GM23338 (cell line): ENCODE results near the gene DERA. TPM values are rescaled to one million over a fixed set of nuclear protein-coding genes. Genes with fewer than 3 reads are reported as not detected.

Source experiments
- ATAC-seq: fragments of 200-7000 bp; cut with Tn5 transposase; 3 replicates; pipeline ENCODE4 v1.9.1; 2020
- DNase-seq: peaks from one replicate; pipeline ENCODE4 v3.0.0-alpha.2; 2015; ENCODE audit warnings: low spot score
- H2AFZ ChIP-seq: fragments of 200-600 bp; sonication (generic); 2 replicates; pipeline ENCODE4 v1.8.0; 2016; ENCODE audit warnings: antibody characterized with exemption, mild to moderate bottlenecking, moderate library complexity
- H3F3A ChIP-seq: fragments of 200-600 bp; sonication (generic); replicated peaks from 2 replicates; pipeline ENCODE4 v1.8.0; 2017; ENCODE audit warnings: antibody characterized with exemption, mixed run types, low read depth
- H3K27ac ChIP-seq: fragments of 200-600 bp; sonication (generic); 2 replicates; pipeline ENCODE4 v1.6.1; 2016; ENCODE audit warnings: low read depth
- H3K27me3 ChIP-seq: fragments of 200-600 bp; sonication (generic); 2 replicates; pipeline ENCODE4 v1.8.0; 2016; ENCODE audit warnings: mild to moderate bottlenecking, mixed run types, moderate library complexity; ENCODE audit not compliant: insufficient read depth
- H3K36me3 ChIP-seq: fragments of 200-600 bp; sonication (generic); 2 replicates; pipeline ENCODE4 v1.8.0; 2016; ENCODE audit warnings: mild to moderate bottlenecking; ENCODE audit not compliant: insufficient read depth
- H3K4me1 ChIP-seq: fragments of 200-600 bp; sonication (generic); 2 replicates; pipeline ENCODE4 v1.8.0; 2016; ENCODE audit warnings: mild to moderate bottlenecking, moderate library complexity; ENCODE audit not compliant: insufficient read depth
- H3K4me2 ChIP-seq: fragments of 200-600 bp; sonication (generic); 2 replicates; pipeline ENCODE4 v1.7.1; 2017; ENCODE audit warnings: mixed run types
- H3K4me3 ChIP-seq: fragments of 200-600 bp; sonication (generic); 2 replicates; pipeline ENCODE4 v1.6.1; 2016; ENCODE audit warnings: mixed run types
- H3K79me2 ChIP-seq: fragments of 200-600 bp; sonication (generic); replicated peaks from 2 replicates; pipeline ENCODE4 v1.8.0; 2017; ENCODE audit warnings: mild to moderate bottlenecking; ENCODE audit not compliant: insufficient read depth
- H3K9me2 ChIP-seq: fragments of 200-600 bp; sonication (generic); 2 replicates; pipeline ENCODE4 v1.8.0; 2017; ENCODE audit not compliant: insufficient read depth
- H4K20me1 ChIP-seq: fragments of 200-600 bp; sonication (generic); replicated peaks from 2 replicates; pipeline ENCODE4 v1.8.0; 2017; ENCODE audit warnings: mild to moderate bottlenecking; ENCODE audit not compliant: insufficient read depth
- H3K27ac Mint-ChIP-seq: 2 replicates; pipeline ENCODE4 v1.8.0; 2020; ENCODE audit warnings: inconsistent platforms, mild to moderate bottlenecking, moderate library complexity, mixed read lengths
- H3K27me3 Mint-ChIP-seq: 3 replicates; pipeline ENCODE4 v1.8.0; 2022; ENCODE audit warnings: low read depth, mild to moderate bottlenecking, moderate library complexity, mixed read lengths, inconsistent platforms; ENCODE audit not compliant: insufficient read depth, poor library complexity
- H3K36me3 Mint-ChIP-seq: 3 replicates; pipeline ENCODE4 v1.8.0; 2021; ENCODE audit warnings: low read depth, mild to moderate bottlenecking, inconsistent platforms, moderate library complexity, mixed read lengths
- H3K4me1 Mint-ChIP-seq: 3 replicates; pipeline ENCODE4 v1.8.0; 2020; ENCODE audit warnings: mild to moderate bottlenecking, inconsistent platforms, mixed read lengths
- H3K4me3 Mint-ChIP-seq: 3 replicates; pipeline ENCODE4 v1.8.0; 2021; ENCODE audit warnings: moderate library complexity, mild to moderate bottlenecking, inconsistent platforms, mixed read lengths
- H3K9me3 Mint-ChIP-seq: 3 replicates; pipeline ENCODE4 v1.8.0; 2020; ENCODE audit warnings: moderate library complexity, mild to moderate bottlenecking, inconsistent platforms, mixed read lengths
- CREB1 ChIP-seq: fragments of 250-450 bp; sonication (Bioruptor Pico); IDR thresholded peaks from 2 replicates; pipeline ENCODE4 v1.5.0; 2020; ENCODE audit warnings: low read depth, mild to moderate bottlenecking, moderate library complexity
- EZH2phosphoT487 ChIP-seq: fragments of 200-600 bp; sonication (generic); IDR thresholded peaks from one replicate; pipeline ENCODE4 v1.8.1; 2018; ENCODE audit warnings: antibody characterized with exemption; ENCODE audit not compliant: unreplicated experiment
- JUNB ChIP-seq: IDR thresholded peaks from one replicate; pipeline ENCODE4 v1.6.1; 2016; ENCODE audit warnings: antibody characterized with exemption; ENCODE audit not compliant: unreplicated experiment
- NANOG ChIP-seq: IDR thresholded peaks from 2 replicates; pipeline ENCODE4 v1.6.1; 2016; ENCODE audit warnings: antibody characterized with exemption, borderline replicate concordance
- POLR2AphosphoS5 ChIP-seq: IDR thresholded peaks from 2 replicates; pipeline ENCODE4 v1.6.1; 2016; ENCODE audit warnings: antibody characterized with exemption, low read depth
- STAT1 ChIP-seq: IDR thresholded peaks from one replicate; pipeline ENCODE4 v1.6.1; 2016; ENCODE audit warnings: antibody characterized with exemption; ENCODE audit not compliant: unreplicated experiment
- ZNF114 ChIP-seq: fragments of 250-450 bp; sonication (Bioruptor Pico); IDR thresholded peaks from 2 replicates; pipeline ENCODE4 v1.5.0; 2020; ENCODE audit warnings: mild to moderate bottlenecking, moderate library complexity
- polyA plus RNA-seq: library from polyadenylated mRNA; unstranded; fragments of >200 nt; fragmentation: Nextera tagmentation; extraction: Ambion mirVana; gene quantifications from 2 replicates; pipeline ENCODE4 v1.2.1, GENCODE V29; 2016
- total RNA-seq: library from RNA; depleted of rRNA; stranded (reverse); fragments of >200 nt; shearing (Covaris generic); gene quantifications from 2 replicates; pipeline ENCODE4 v1.2.3, GENCODE V29; 2014
- TF ChIP-seq, protein P1 (sequence below): fragments of 250-450 bp; sonication (Bioruptor Pico); IDR thresholded peaks from 2 replicates; pipeline ENCODE4 v1.5.0; 2020; ENCODE audit warnings: mild to moderate bottlenecking, moderate library complexity
- TF ChIP-seq, protein P2 (sequence below): IDR thresholded peaks from one replicate; pipeline ENCODE4 v1.6.1; 2018; ENCODE audit warnings: antibody characterized with exemption; ENCODE audit not compliant: unreplicated experiment

Gene DERA
- total and polyA plus RNA-seq, 2 experiments from 2014 or later = 20.4 to 27.3 TPM

DNA sequence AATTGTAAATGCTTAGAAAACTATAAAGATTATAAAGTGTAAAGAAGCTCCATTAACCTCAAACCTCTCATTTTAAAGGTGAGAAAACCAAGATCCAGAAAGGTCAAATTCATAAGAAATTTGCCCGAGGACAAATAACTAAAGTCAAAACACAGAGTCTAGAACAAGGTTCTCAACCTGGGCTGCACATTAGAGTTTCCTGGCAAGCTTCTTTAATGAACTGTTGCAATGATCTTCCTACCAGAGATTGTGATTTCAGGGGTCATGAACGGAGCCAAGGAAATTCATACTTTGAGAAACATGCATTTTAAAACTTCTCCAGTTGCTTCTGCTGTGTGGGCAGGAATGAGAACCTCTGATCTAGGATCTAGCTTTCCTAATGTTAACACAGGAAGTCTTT lies 86.8 kb downstream of the DERA start:
- H3K36me3 ChIP-seq = no peaks in the 10 kb centered on the region
- H3K4me3 ChIP-seq = no peak overlapping the region
- H3F3A ChIP-seq = no peaks in the 10 kb centered on the region
- Mint-ChIP-seq H3K36me3 (no peaks in the 10 kb centered on the region), H3K27ac (no peak overlapping the region), H3K27me3 (peaks cover 2% of the 10 kb centered on the region), H3K4me1 (peaks cover 6% of the 10 kb centered on the region), H3K4me3 (no peak overlapping the region), H3K9me3 (no peaks in the 10 kb centered on the region)
- H3K27ac ChIP-seq = no peak overlapping the region
- H4K20me1 ChIP-seq = no peaks in the 10 kb centered on the region
- H3K4me2 ChIP-seq = no peak overlapping the region
- no peaks in the 10 kb centered on the region for H3K9me2 ChIP-seq
- TF ChIP-seq EZH2phosphoT487 = no peak
- TF ChIP-seq NANOG = no peak
- TF ChIP-seq JUNB = no peak
- TF ChIP-seq, protein P1, sequence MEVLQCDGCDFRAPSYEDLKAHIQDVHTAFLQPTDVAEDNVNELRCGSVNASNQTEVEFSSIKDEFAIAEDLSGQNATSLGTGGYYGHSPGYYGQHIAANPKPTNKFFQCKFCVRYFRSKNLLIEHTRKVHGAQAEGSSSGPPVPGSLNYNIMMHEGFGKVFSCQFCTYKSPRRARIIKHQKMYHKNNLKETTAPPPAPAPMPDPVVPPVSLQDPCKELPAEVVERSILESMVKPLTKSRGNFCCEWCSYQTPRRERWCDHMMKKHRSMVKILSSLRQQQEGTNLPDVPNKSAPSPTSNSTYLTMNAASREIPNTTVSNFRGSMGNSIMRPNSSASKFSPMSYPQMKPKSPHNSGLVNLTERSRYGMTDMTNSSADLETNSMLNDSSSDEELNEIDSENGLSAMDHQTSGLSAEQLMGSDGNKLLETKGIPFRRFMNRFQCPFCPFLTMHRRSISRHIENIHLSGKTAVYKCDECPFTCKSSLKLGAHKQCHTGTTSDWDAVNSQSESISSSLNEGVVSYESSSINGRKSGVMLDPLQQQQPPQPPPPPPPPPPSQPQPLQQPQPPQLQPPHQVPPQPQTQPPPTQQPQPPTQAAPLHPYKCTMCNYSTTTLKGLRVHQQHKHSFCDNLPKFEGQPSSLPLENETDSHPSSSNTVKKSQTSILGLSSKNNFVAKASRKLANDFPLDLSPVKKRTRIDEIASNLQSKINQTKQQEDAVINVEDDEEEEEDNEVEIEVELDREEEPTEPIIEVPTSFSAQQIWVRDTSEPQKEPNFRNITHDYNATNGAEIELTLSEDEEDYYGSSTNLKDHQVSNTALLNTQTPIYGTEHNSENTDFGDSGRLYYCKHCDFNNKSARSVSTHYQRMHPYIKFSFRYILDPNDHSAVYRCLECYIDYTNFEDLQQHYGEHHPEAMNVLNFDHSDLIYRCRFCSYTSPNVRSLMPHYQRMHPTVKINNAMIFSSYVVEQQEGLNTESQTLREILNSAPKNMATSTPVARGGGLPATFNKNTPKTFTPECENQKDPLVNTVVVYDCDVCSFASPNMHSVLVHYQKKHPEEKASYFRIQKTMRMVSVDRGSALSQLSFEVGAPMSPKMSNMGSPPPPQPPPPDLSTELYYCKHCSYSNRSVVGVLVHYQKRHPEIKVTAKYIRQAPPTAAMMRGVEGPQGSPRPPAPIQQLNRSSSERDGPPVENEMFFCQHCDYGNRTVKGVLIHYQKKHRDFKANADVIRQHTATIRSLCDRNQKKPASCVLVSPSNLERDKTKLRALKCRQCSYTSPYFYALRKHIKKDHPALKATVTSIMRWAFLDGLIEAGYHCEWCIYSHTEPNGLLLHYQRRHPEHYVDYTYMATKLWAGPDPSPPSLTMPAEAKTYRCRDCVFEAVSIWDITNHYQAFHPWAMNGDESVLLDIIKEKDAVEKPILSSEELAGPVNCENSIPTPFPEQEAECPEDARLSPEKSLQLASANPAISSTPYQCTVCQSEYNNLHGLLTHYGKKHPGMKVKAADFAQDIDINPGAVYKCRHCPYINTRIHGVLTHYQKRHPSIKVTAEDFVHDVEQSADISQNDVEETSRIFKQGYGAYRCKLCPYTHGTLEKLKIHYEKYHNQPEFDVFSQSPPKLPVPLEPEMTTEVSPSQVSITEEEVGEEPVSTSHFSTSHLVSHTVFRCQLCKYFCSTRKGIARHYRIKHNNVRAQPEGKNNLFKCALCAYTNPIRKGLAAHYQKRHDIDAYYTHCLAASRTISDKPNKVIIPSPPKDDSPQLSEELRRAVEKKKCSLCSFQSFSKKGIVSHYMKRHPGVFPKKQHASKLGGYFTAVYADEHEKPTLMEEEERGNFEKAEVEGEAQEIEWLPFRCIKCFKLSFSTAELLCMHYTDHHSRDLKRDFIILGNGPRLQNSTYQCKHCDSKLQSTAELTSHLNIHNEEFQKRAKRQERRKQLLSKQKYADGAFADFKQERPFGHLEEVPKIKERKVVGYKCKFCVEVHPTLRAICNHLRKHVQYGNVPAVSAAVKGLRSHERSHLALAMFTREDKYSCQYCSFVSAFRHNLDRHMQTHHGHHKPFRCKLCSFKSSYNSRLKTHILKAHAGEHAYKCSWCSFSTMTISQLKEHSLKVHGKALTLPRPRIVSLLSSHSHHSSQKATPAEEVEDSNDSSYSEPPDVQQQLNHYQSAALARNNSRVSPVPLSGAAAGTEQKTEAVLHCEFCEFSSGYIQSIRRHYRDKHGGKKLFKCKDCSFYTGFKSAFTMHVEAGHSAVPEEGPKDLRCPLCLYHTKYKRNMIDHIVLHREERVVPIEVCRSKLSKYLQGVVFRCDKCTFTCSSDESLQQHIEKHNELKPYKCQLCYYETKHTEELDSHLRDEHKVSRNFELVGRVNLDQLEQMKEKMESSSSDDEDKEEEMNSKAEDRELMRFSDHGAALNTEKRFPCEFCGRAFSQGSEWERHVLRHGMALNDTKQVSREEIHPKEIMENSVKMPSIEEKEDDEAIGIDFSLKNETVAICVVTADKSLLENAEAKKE (CRISPR knock-in tag) = no peak
- no peak for TF ChIP-seq ZNF114 (CRISPR knock-in tag)
- TF ChIP-seq, protein P2, sequence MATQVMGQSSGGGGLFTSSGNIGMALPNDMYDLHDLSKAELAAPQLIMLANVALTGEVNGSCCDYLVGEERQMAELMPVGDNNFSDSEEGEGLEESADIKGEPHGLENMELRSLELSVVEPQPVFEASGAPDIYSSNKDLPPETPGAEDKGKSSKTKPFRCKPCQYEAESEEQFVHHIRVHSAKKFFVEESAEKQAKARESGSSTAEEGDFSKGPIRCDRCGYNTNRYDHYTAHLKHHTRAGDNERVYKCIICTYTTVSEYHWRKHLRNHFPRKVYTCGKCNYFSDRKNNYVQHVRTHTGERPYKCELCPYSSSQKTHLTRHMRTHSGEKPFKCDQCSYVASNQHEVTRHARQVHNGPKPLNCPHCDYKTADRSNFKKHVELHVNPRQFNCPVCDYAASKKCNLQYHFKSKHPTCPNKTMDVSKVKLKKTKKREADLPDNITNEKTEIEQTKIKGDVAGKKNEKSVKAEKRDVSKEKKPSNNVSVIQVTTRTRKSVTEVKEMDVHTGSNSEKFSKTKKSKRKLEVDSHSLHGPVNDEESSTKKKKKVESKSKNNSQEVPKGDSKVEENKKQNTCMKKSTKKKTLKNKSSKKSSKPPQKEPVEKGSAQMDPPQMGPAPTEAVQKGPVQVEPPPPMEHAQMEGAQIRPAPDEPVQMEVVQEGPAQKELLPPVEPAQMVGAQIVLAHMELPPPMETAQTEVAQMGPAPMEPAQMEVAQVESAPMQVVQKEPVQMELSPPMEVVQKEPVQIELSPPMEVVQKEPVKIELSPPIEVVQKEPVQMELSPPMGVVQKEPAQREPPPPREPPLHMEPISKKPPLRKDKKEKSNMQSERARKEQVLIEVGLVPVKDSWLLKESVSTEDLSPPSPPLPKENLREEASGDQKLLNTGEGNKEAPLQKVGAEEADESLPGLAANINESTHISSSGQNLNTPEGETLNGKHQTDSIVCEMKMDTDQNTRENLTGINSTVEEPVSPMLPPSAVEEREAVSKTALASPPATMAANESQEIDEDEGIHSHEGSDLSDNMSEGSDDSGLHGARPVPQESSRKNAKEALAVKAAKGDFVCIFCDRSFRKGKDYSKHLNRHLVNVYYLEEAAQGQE = no peak
- TF ChIP-seq CREB1 (CRISPR knock-in tag) = no peak
- TF ChIP-seq STAT1 = no peak
- no peak for TF ChIP-seq POLR2AphosphoS5
- H2AFZ ChIP-seq = no peak overlapping the region
- H3K79me2 ChIP-seq = no peaks in the 10 kb centered on the region
- H3K4me1 ChIP-seq = no peaks in the 10 kb centered on the region; the same call in 1 of the 2 replicates
- DNase-seq = no peak
- no peaks in the 10 kb centered on the region for H3K27me3 ChIP-seq
- no peak for ATAC-seq
